Stimulated activated CD8-positive, alpha-beta memory T cell treated with anti-CD3 and anti-CD28 coated beads, Interleukin-2, amount 100 ng/mL, for 1 hour (primary cell): ENCODE results near the gene ATG13.

Experiments used
- DNase-seq, 2 donors: peaks; one replicate each; pipeline ENCODE4 v3.0.0-alpha.2; 2020; ENCODE audit warnings: low read depth in 2 of 2

ATG13 gene

DNA sequence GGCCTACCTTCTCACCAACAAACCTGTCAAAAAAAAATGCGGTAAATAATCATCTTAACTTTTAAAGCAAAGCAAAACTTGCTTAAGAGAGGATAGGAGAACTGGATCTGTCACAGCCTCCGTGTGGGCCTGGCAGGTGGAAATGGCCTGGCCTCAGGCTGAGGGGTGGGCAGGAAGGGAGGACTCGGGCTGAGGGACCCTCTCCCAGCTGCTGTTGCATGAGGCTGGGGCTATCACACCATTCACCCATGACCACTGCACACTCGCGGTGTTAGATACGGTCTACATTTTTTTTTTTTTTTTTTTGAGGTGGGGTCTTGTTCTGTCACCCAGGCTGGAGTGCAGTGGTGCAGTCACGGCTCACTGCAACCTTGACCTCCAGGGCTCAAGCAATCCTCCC is 58.6 kb downstream of the ATG13 start:
- DNase-seq = no peak

GRCh38 chr11:46676436-46677158 is 59.2 kb downstream of the ATG13 start:
- no peak for DNase-seq

GRCh38 chr11:46677169-46677568 is 59.8 kb downstream of the ATG13 start:
- DNase-seq = no peak

GRCh38 chr11:46677991-46678740 is 60.8 kb downstream of the ATG13 start:
- DNase-seq = no peak

GRCh38 chr11:46678741-46679130 is 61.4 kb downstream of the ATG13 start:
- no peak for DNase-seq

DNA sequence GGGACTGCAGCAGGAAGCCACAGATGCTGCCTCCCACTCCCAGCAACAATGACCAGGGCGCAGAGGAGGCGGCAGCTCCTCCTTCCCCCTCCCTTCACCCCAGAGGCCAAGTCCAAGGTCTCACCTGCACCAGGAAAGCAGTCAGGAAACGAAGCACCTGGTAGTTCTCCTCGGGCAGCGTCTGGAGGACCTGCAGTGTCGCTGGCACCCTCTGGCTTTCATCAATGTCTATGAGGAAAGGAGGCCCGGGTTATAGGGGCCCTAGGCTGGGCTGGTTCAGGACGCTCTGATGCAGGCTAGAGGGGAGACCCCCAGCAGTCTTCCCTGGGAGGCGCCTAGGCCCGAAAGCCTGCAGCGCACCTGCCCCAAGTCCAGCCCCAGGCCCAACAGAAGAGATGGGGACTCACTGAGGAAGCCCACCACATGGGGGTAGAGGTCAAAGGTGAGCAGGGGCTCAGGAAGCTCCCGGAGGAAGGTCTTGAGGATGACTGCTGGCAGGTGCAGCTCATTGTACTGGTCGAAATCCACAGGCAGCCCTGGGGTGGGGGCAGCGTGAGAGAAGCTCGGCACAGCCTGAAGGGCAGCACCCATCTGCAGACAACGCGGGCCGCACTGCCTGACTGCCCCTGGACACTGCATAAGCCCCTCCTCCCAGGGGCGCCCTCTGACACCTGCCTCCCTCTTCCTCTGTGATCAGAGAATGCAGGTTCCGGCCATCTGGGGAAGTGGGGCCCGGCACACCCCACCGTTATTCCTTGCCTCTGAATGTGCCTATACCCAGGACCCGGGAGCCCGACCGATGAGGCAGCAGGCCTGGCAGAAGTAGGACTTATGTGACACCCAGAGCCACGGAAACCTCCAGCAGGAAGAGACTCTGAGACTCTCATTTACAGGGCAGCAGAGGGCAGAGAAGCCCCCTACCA is 62.1 kb downstream of the ATG13 start:
- no peak for DNase-seq

- DNase-seq = no peak
These were observed 62.9 kb downstream of the ATG13 start for GRCh38 chr11:46680164-46680760.

- no peak for DNase-seq
These were observed 63.5 kb downstream of the ATG13 start for GRCh38 chr11:46680815-46681214.

DNA sequence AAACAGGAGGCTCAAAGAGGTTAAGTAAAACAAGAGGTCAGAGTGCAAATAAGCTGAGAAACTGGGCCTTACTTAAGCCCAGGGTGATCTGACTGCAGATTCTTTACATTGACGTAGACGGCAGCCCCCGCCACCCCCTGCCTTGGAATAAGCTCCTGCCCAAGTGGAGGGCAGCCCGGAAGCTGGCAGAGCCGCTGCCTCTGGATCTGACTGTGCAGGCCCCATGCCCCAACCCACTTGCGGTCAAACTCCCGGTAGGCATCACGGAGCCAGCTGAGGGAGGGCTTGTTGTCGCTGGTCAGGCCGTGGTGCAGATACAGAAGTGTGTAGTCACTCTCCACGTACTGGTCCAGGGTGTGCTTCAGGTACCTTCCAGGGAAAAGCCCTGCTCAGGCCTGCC is 64.5 kb downstream of the ATG13 start:
- DNase-seq = no peak

DNA sequence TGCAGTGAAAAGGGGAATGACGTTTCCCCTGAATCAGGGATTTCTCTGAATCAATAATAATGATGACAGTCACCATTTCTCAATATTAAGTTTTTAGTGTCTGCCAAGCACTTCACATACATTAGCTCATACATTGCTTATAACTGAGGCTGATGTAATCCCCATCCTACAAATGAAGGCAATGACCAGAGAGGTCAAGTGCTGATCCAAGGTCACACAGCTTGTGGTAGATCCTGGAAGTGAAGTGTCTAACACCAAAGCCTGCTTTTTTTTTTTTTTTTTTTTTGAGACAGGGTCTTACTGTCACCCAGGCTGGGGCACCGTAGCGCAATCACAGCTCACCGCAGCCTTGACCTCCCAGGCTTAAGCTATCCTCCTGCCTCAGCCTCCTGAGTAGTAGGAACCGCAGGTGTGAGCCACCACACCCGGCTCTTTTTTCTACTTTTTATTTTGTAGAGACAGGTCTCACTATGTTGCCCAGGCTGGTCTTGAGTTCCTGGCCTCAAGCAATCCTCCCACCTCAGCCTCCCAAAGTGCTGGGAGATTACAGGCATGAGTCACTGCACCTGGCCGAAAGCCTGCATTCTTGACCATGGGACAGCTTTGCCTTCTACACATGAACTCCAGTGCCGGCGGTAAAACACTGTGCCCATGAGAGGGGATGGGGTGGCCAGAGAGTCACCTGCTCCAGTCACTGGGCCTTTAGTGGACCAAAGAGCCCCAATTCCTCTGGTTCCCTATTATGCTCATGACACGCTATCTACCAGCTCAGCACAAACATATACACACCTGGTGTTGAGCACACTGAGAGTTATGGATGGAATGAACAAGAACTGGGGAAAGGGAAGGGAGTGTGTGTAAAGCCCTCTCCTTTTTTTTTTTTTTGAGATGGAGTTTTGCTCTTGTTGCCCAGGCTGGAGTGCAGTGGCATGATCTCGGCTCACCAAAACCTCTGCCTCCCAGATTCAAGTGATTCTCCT is 65.7 kb downstream of the ATG13 start:
- DNase-seq = no peak

GRCh38 chr11:46684367-46684766 is 67.0 kb downstream of the ATG13 start:
- DNase-seq = no peak

GRCh38 chr11:46686886-46687795 is 69.8 kb downstream of the ATG13 start:
- DNase-seq = no peak

DNA sequence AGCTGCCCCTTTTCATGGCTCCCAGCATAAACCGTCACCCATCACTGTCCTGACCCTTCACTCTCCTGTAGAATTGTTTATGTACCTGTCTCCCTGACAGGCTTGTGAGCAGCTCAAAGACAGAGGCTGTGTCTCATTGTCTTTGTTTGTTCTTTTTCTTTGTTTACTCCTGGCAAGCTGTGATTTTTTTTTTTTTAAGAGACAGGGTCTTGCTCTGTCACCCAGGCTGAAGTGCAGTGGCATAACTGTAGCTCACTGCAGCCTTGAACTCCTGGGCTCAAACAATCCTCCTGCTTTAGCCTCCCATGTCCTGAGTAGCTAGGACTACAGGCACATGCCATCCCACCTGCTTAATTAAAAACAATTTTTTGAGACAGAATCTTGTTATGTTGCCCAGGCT is 73.3 kb downstream of the ATG13 start:
- DNase-seq = no peak

DNA sequence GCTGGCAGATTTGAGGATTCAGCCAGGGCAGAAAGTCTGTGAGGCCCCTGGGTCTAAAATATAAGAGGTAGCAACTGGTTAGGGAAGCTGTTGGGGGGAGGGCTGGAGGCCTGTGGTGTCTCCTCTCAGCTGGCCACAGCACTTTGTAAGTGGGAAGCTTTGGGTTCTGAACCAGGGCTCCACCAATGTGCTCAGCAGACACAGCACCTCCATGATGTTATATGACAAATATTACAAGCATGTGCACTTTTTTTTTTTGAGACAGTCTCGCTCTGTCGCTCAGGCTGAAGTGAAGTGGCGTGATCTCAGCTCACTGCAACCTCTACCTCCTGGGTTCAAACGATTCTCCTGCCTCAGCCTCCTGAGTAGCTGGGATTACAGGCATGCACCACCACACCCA is 75.1 kb downstream of the ATG13 start:
- DNase-seq = no peak

GRCh38 chr11:46693597-46694012 is 76.3 kb downstream of the ATG13 start:
- no peak for DNase-seq

DNA sequence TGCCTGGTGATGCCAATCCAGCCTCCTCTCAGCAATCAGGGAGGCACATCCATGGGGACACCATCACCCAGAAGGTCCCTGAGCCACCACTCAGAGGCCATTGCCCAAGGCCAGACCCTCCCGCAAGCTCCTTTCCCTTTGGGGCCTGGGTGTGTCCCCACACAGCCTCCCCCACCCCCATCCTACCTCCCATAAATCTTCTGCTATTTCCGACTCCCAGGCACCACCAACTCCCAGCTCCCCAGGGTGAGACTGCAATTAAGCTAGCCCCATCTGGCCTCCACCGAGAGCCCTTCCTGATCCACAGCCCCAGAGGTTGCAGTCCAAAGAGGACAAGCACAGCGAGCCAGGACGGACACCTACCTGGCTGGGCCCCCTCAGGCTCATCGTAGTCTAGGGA is 76.7 kb downstream of the ATG13 start:
- DNase-seq = no peak

GRCh38 chr11:46694607-46695006 is 77.3 kb downstream of the ATG13 start:
- no peak for DNase-seq

DNA sequence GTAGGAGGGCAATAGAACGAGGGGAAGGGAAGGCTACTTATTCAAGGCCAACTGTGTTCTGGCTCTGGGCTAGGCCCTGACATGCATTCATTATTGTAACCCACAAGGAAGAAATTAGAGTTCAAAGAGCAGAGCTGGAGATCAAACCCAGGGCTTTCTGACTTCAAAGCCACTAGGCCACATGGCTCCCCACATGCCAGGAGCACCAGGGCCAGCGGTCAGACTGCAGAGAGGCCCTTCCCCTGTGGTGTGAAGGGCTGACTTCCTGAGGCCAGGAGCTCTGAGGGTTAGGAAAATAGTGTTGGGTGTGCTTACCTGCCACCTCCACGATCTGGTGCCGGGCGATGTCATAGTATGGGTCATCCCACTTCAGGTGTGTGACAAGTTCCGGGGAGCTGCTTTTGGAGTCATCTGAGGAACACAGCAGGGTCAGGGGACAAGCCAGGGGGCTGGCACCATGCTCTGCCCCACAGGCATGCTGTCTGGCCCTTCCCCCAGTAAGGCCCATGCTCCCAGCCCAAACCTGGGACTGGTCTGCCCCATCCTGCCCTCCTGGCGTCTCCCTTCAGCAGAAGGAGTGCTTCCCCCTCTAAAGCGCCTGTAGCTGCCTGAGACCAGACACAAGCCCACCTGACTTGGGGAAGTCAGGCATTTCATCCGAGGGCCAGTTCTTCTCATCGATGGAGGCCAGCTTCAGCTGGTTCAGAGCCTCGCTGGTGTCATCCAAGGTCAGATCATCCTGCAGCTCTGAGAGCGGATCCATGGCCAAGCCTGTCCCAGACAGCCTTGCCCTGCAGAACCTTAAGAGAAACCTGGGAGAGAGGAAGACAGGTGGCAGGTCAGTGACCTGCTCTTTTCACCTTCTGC is 78.2 kb downstream of the ATG13 start:
- no peak for DNase-seq

GRCh38 chr11:46696212-46696558 is 78.8 kb downstream of the ATG13 start:
- no peak for DNase-seq
